Measurements from ENCODE around the gene PLEKHA5. TPM values are rescaled to one million over a fixed set of nuclear protein-coding genes. Genes with fewer than 3 reads are reported as not detected.
"Not testable (repeated sequence)": the region's sequence is repeated elsewhere in the genome, so short reads cannot be mapped to it uniquely, and the experiment has no call there.

Gene PLEKHA5
- polyA plus RNA-seq, 1 of the 3 experiments (the other 2 are of a cell fraction) = 7.1 TPM

GRCh38 chr12:19227190-19227879 is 97.8 kb downstream of the PLEKHA5 start:
- Histone ChIP-seq H3K4me1 (ENCODE audit: control insufficient read depth in 1 of 2, insufficient read depth in 2 of 2, low read depth in 1 of 2, low read length in 1 of 2) (peaks cover 5 to 6% of the 10 kb centered on the region in 2 experiments; a peak in 3 of 4 replicates), H2AFZ (ENCODE audit: low read depth) (no peak overlapping the region), H3K4me3 (ENCODE audit: low read depth in 2 of 2, low read length in 1 of 2) (no peak overlapping the region), H3K36me3 (replicated peaks in 1 of 2; ENCODE audit: control insufficient read depth in 1 of 2, insufficient read depth in 2 of 2, low read length in 1 of 2) (peaks cover 0 to 4% of the 10 kb centered on the region in 2 experiments), H3K79me2 (ENCODE audit: insufficient read depth) (no peaks in the 10 kb centered on the region), H3K27me3 (ENCODE audit: insufficient read depth) (no peaks in the 10 kb centered on the region), H3K27ac (ENCODE audit: low read depth in 2 of 2, low read length in 1 of 2) (no peak overlapping the region), H3F3A (replicated peaks; ENCODE audit: insufficient read depth) (peaks cover 3% of the 10 kb centered on the region), H3K9me2 (no peaks in the 10 kb centered on the region), H3K9ac (no peak overlapping the region), H3K4me2 (no peak overlapping the region), H4K20me1 (ENCODE audit: insufficient read depth) (no peaks in the 10 kb centered on the region), H3K9me3 (no peaks in the 10 kb centered on the region)
- TF ChIP-seq TCF12 (IDR thresholded peaks at IDR 0.05) (no peak), EP300 (IDR thresholded peaks at IDR 0.05; ENCODE audit: borderline replicate concordance in 1 of 2, low read depth in 1 of 2, low read length in 1 of 2) (no peak), RFX5 (IDR thresholded peaks at IDR 0.05; ENCODE audit: low read length) (no peak), CHD2 (IDR thresholded peaks at IDR 0.05; ENCODE audit: low read length, partially characterized antibody) (no peak)
- 83% methylated on average over 2 of the region's 2 CpGs for WGBS (ENCODE audit: low lambda C conversion rate)
- POLR2A ChIA-PET = no interaction called here
- no peak for DNase-seq
- CTCF ChIA-PET = interaction anchor here (0.8 to 1.2 kb wide), 3 partner anchors 27 to 45 kb away, joined by 3 to 5 read pairs (median 3); no protein-coding TSS in a partner anchor

DNA sequence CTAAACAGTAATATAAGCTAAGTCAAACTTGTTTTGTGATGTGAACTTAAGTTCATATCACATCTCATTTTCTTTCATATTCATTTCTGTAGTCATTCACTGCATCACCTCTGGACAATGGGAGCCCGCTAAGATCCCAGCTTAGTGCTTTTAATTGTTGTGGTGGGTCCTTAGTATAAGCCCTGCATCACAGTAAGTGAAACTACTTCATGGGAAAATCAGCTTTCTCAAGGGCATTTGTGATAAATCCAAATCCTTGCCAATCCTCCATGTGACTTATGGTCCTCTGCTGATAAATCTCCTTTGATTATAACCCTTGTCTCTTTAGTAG is 98.3 kb downstream of the PLEKHA5 start:
- no peak overlapping the region for H3K9ac ChIP-seq
- H4K20me1 ChIP-seq (ENCODE audit: insufficient read depth) = no peaks in the 10 kb centered on the region
- H3K4me3 ChIP-seq (ENCODE audit: low read depth in 2 of 2, low read length in 1 of 2) = no peak overlapping the region
- no peaks in the 10 kb centered on the region for H3K9me2 ChIP-seq
- no peak for DNase-seq
- no peak for TF ChIP-seq TEAD4 (IDR thresholded peaks at IDR 0.05; ENCODE audit: borderline replicate concordance, insufficient read depth)
- no peak for TF ChIP-seq CHD2 (IDR thresholded peaks at IDR 0.05; ENCODE audit: low read length, partially characterized antibody)
- no peak for TF ChIP-seq NFIC (IDR thresholded peaks at IDR 0.05; ENCODE audit: borderline replicate concordance)
- TF ChIP-seq RAD21 (IDR thresholded peaks at IDR 0.05; ENCODE audit: low read length) = no peak
- no peak for TF ChIP-seq GABPA (IDR thresholded peaks at IDR 0.05; ENCODE audit: low read depth)
- no peak for TF ChIP-seq FOSL2 (IDR thresholded peaks at IDR 0.05; ENCODE audit: borderline replicate concordance, low read depth)
- TF ChIP-seq MXI1 (IDR thresholded peaks at IDR 0.05; ENCODE audit: low read depth, low read length) = no peak
- TF ChIP-seq EP300 (IDR thresholded peaks at IDR 0.05; ENCODE audit: borderline replicate concordance in 1 of 2, low read depth in 1 of 2, low read length in 1 of 2) = no peak
- TF ChIP-seq ELF1 (IDR thresholded peaks at IDR 0.05) = no peak
- H3K4me1 ChIP-seq (ENCODE audit: control insufficient read depth in 1 of 2, insufficient read depth in 2 of 2, low read depth in 1 of 2, low read length in 1 of 2) = peaks cover 4% of the 10 kb centered on the region in 2 experiments; a peak in 3 of 4 replicates
- H3K9me3 ChIP-seq = no peaks in the 10 kb centered on the region
- peaks cover 3% of the 10 kb centered on the region for H3F3A ChIP-seq (replicated peaks; ENCODE audit: insufficient read depth)
- ChIA-PET CTCF (interaction anchor here (1.2 kb wide), 1 partner anchor 41 kb away, joined by 5 read pairs; no protein-coding TSS in a partner anchor), POLR2A (no interaction called here)
- no peaks in the 10 kb centered on the region for H3K27me3 ChIP-seq (ENCODE audit: insufficient read depth)
- no peak overlapping the region for H3K4me2 ChIP-seq
- H3K79me2 ChIP-seq (ENCODE audit: insufficient read depth) = no peaks in the 10 kb centered on the region
- 100% methylated on average over 1 of the region's 1 CpG for WGBS (ENCODE audit: low lambda C conversion rate)
- no peak overlapping the region for H2AFZ ChIP-seq (ENCODE audit: low read depth)
- no peak overlapping the region for H3K27ac ChIP-seq (ENCODE audit: low read depth in 2 of 2, low read length in 1 of 2)
- peaks cover 0 to 4% of the 10 kb centered on the region in 2 experiments for H3K36me3 ChIP-seq (replicated peaks in 1 of 2; ENCODE audit: control insufficient read depth in 1 of 2, insufficient read depth in 2 of 2, low read length in 1 of 2)

DNA sequence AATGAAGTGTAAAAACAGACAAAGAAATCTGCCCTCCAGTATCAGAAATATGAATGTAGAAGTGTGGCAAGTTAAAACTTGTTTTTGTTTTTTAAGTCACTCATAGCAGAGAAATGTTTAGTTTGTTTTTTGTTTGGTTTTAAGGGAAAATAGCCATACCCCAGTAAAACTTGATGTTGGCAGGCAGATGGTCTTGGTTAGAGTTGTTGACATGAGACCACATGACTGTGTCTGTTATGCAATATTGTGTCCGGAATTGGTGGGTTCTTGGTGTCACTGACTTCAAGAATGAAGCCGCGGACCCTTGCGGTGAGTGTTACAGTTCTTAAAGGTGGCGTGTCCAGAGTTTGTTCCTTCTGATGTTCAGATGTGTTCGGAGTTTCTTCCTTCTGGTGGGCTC is 99.5 kb downstream of the PLEKHA5 start:
- H3K36me3 ChIP-seq (replicated peaks in 1 of 2; ENCODE audit: control insufficient read depth in 1 of 2, insufficient read depth in 2 of 2, low read length in 1 of 2); POLR2A ChIA-PET; H3K9me2 ChIP-seq; H2AFZ ChIP-seq (ENCODE audit: low read depth); CTCF ChIA-PET; H3K9ac ChIP-seq; H4K20me1 ChIP-seq (ENCODE audit: insufficient read depth); H3F3A ChIP-seq (replicated peaks; ENCODE audit: insufficient read depth); H3K4me1 ChIP-seq (ENCODE audit: control insufficient read depth in 1 of 2, insufficient read depth in 2 of 2, low read depth in 1 of 2, low read length in 1 of 2); H3K79me2 ChIP-seq (ENCODE audit: insufficient read depth); H3K9me3 ChIP-seq; H3K4me3 ChIP-seq (ENCODE audit: low read depth in 2 of 2, low read length in 1 of 2); H3K4me2 ChIP-seq; DNase-seq; H3K27ac ChIP-seq (ENCODE audit: low read depth in 2 of 2, low read length in 1 of 2); H3K27me3 ChIP-seq (ENCODE audit: insufficient read depth): not testable (repeated sequence)
- 94% methylated on average over 6 of the region's 6 CpGs for WGBS (ENCODE audit: low lambda C conversion rate)
